MM.1S (cell line): Measurements from ENCODE around the gene XPR1.
A peak's percentile ranks its signal among the peaks of the same experiment; 100 is the strongest.

Experiments
- DNase-seq: peaks from one replicate; pipeline ENCODE4 v3.0.0-alpha.2; 2015
- H2AFZ ChIP-seq: fragments of 300-600 bp; sonication (generic); 2 replicates; pipeline ENCODE4 v1.6.0; 2016; ENCODE audit warnings: antibody characterized with exemption, low read length
- H3F3A ChIP-seq: fragments of 300-600 bp; sonication (generic); 2 replicates; pipeline ENCODE4 v1.6.1; 2016; ENCODE audit warnings: mild to moderate bottlenecking, antibody characterized with exemption, low read length, moderate library complexity, mixed read lengths; ENCODE audit not compliant: insufficient read depth
- H3K27ac ChIP-seq: fragments of 300-600 bp; sonication (generic); 2 replicates; pipeline ENCODE4 v1.5.1; 2016; ENCODE audit warnings: mild to moderate bottlenecking, low read length
- H3K27me3 ChIP-seq: fragments of 300-600 bp; sonication (generic); replicated peaks from 2 replicates; pipeline ENCODE4 v1.6.0; 2016; ENCODE audit warnings: low read length; ENCODE audit not compliant: insufficient read depth
- H3K36me3 ChIP-seq: fragments of 300-600 bp; sonication (generic); replicated peaks from 2 replicates; pipeline ENCODE4 v1.6.1; 2016; ENCODE audit warnings: mild to moderate bottlenecking, low read length, mixed read lengths; ENCODE audit not compliant: insufficient read depth
- H3K4me1 ChIP-seq: fragments of 300-600 bp; sonication (generic); 2 replicates; pipeline ENCODE4 v1.6.1; 2016; ENCODE audit warnings: low read length, mixed read lengths
- H3K4me2 ChIP-seq: fragments of 300-600 bp; sonication (generic); 2 replicates; pipeline ENCODE4 v1.6.0; 2016; ENCODE audit warnings: low read depth, low read length
- H3K4me3 ChIP-seq: fragments of 300-600 bp; sonication (generic); 2 replicates; pipeline ENCODE4 v1.5.1; 2016; ENCODE audit warnings: low read length, mixed read lengths
- H3K79me2 ChIP-seq: fragments of 300-600 bp; sonication (generic); 2 replicates; pipeline ENCODE4 v1.6.1; 2016; ENCODE audit warnings: mixed run types, low read length, mixed read lengths
- H3K9ac ChIP-seq: fragments of 300-600 bp; sonication (generic); 2 replicates; pipeline ENCODE4 v1.6.1; 2016; ENCODE audit warnings: low read length, mixed read lengths
- H3K9me2 ChIP-seq: fragments of 300-600 bp; sonication (generic); replicated peaks from 2 replicates; pipeline ENCODE4 v1.6.1; 2016; ENCODE audit warnings: mild to moderate bottlenecking, low read length, mixed read lengths; ENCODE audit not compliant: insufficient read depth
- H3K9me3 ChIP-seq: fragments of 300-600 bp; sonication (generic); replicated peaks from 2 replicates; pipeline ENCODE4 v1.6.1; 2016; ENCODE audit warnings: mild to moderate bottlenecking, low read length, mixed read lengths; ENCODE audit not compliant: insufficient read depth
- H4K20me1 ChIP-seq: fragments of 300-600 bp; sonication (generic); 2 replicates; pipeline ENCODE4 v1.6.1; 2016; ENCODE audit warnings: mild to moderate bottlenecking, low read length, moderate library complexity, mixed read lengths; ENCODE audit not compliant: insufficient read depth
- CTCF ChIP-seq: fragments of 300-600 bp; sonication (generic); IDR thresholded peaks from 2 replicates; pipeline ENCODE4 v1.5.1; 2016; ENCODE audit warnings: antibody characterized with exemption, low read length, mixed read lengths
- EZH2 ChIP-seq: fragments of 300-600 bp; sonication (generic); optimal IDR thresholded peaks from 2 replicates; pipeline ENCODE3; 2017; ENCODE audit warnings: low read depth, mild to moderate bottlenecking, antibody characterized with exemption, low read length, mixed read lengths
- EZH2phosphoT487 ChIP-seq: fragments of 300-600 bp; sonication (generic); IDR thresholded peaks from 2 replicates; pipeline ENCODE4 v1.6.1; 2018; ENCODE audit warnings: antibody characterized with exemption, low read length

The XPR1 gene

DNA sequence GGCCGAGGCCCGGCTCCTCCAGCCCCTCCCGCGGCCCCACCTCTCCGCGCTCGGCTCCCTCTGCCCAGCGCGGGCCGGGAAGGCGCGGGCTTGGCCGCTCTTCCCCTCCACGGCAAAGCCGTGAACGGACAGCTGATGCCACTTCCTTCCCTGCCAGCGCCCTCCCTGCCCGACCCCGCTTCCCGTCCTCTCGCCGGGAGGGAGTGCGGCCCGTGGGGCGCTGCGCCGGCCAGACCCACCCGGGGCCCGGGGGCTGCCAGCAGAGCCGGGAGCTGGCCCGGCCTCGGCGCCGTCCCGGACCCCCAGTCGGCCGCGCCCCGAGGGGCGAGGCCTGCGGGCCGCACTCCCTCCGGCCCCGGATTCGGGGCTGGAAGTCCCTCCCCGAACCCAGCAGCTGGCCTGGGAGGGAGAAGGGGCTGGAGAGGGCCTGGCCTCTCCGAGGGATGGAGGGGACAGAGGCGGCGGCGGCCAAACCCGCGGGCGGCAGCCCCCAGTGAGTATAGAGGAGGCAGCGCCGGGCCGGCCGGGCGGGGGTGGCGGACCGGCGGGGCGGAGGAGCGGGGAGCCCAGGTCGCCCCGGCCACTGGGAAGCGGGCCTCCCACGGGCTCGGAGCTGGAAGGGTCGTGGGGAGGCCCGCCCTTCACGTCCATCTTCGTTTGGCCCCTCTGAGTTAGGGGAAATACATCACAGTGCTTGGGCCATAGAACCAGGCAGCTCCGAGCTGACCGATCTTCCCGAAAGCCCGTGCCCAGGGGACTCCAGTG lies 281.2 kb downstream of the XPR1 start, which contains the start of gene KIAA1614:
KIAA1614 (plus strand) TSS at position 97 of the 765 bp plus-strand sequence; CDS start at position 444, 347 bp downstream.
- Histone ChIP-seq H3K27ac (no peak within 1 kb of the TSS), H3K79me2 (no peaks in the 10 kb centered on the region), H2AFZ (peak within 1 kb of the TSS; percentile 25), H4K20me1 (no peaks in the 10 kb centered on the region), H3F3A (no peaks in the 10 kb centered on the region), H3K36me3 (no peaks in the 10 kb centered on the region), H3K9ac (no peak within 1 kb of the TSS), H3K9me2 (no peaks in the 10 kb centered on the region), H3K27me3 (peaks cover 28% of the 10 kb centered on the region), H3K4me1 (peaks cover 6% of the 10 kb centered on the region; the same call in 1 of the 2 replicates), H3K9me3 (no peaks in the 10 kb centered on the region), H3K4me2 (peak within 1 kb of the TSS; percentile 54), H3K4me3 (peak within 1 kb of the TSS; percentile 33)
- DNase-seq, result no peak
- TF ChIP-seq CTCF (no peak), EZH2 (no peak), EZH2phosphoT487 (no peak)

GRCh38 chr1:180915426-180915965 lies 283.7 kb downstream of the XPR1 start:
- H3K4me2 ChIP-seq, result no peak overlapping the region
- no peaks in the 10 kb centered on the region for H3K9me2 ChIP-seq
- H3K4me1 ChIP-seq, result peaks cover 5% of the 10 kb centered on the region; the same call in 1 of the 2 replicates
- H3K79me2 ChIP-seq, result no peaks in the 10 kb centered on the region
- H2AFZ ChIP-seq, result no peak overlapping the region
- no peak overlapping the region for H3K27ac ChIP-seq
- H4K20me1 ChIP-seq, result no peaks in the 10 kb centered on the region
- no peaks in the 10 kb centered on the region for H3K36me3 ChIP-seq
- no peaks in the 10 kb centered on the region for H3K9me3 ChIP-seq
- no peaks in the 10 kb centered on the region for H3F3A ChIP-seq
- no peak overlapping the region for H3K4me3 ChIP-seq
- H3K9ac ChIP-seq, result no peak overlapping the region
- H3K27me3 ChIP-seq, result peaks cover 28% of the 10 kb centered on the region
- DNase-seq, result no peak
- TF ChIP-seq CTCF (no peak), EZH2phosphoT487 (no peak), EZH2 (no peak)

DNA sequence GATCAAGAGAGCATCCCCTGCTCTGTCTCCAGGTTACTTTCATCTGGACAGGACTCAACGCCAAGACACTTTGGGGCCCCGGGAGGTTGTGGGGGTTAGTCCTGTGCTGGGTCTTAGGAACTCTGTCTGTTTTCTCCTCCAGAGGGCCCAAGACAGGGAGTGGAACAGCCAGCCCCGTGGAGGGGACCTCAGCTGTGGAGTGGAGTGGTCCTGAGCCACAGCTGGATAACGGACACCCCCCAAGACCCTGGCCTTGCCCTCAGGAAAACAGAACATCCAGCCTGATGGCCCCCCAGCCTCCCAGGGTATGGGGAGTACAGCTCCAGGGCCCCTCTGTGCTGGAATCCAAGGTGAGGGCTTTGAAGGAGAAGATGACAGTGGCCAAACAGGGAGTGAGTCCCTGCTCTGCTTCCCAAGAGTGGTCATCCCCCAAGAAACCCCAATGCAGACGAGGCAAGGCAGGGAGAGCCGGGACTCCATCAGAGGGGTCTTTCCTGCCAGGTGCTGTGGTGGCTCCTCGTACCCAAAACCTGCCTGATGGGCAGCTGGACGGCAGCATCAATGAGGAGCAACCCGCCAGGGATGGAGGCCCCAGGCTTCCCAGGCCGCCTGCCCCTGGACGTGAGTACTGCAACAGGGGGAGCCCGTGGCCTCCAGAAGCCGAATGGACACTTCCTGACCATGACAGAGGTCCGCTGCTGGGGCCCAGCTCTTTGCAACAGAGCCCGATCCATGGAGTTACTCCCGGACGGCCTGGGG lies 284.4 kb downstream of the XPR1 start:
- H3K9me3 ChIP-seq, result no peaks in the 10 kb centered on the region
- no peak overlapping the region for H3K4me2 ChIP-seq
- no peak overlapping the region for H3K27ac ChIP-seq
- H3K9me2 ChIP-seq, result no peaks in the 10 kb centered on the region
- H3K4me1 ChIP-seq, result peaks cover 5% of the 10 kb centered on the region; the same call in 1 of the 2 replicates
- TF ChIP-seq EZH2phosphoT487 (no peak), EZH2 (no peak), CTCF (no peak)
- no peaks in the 10 kb centered on the region for H4K20me1 ChIP-seq
- peaks cover 28% of the 10 kb centered on the region for H3K27me3 ChIP-seq
- H3K9ac ChIP-seq, result no peak overlapping the region
- H3K4me3 ChIP-seq, result no peak overlapping the region
- DNase-seq, result no peak
- H3K36me3 ChIP-seq, result no peaks in the 10 kb centered on the region
- no peaks in the 10 kb centered on the region for H3K79me2 ChIP-seq
- no peak overlapping the region for H2AFZ ChIP-seq
- no peaks in the 10 kb centered on the region for H3F3A ChIP-seq
